HepG2 (cell line): ENCODE measurements around the gene ZFAND3. TPM values are rescaled to one million over a fixed set of nuclear protein-coding genes. Genes with fewer than 3 reads are reported as not detected.

Experiments
- AGO1 ChIP-seq: fragments of 200-400 bp; formaldehyde crosslinking; IDR thresholded peaks from 2 replicates; pipeline ENCODE4 v1.6.1; 2017; ENCODE audit warnings: mild to moderate bottlenecking, low read depth, low read length, moderate library complexity; ENCODE audit not compliant: poor library complexity, severe bottlenecking
- AHR ChIP-seq: IDR thresholded peaks from 2 replicates; pipeline ENCODE4 v1.6.1; 2018; ENCODE audit warnings: missing genetic modification reagents, missing compliant biosample characterization
- ARNT ChIP-seq: fragments of 450-650 bp; IDR thresholded peaks from 2 replicates; pipeline ENCODE4 v1.6.1; 2017
- ASH2L ChIP-seq: fragments of 300-600, 200-600 bp; sonication (generic); IDR thresholded peaks from 2 replicates; pipeline ENCODE4 v1.7.0; 2017; ENCODE audit warnings: low read depth, mild to moderate bottlenecking, moderate library complexity, mixed read lengths, low read length; ENCODE audit not compliant: insufficient read length
- BRD4 ChIP-seq: sonication (generic); formaldehyde crosslinking; IDR thresholded peaks from 2 replicates; pipeline ENCODE4 v1.4.0; 2020; ENCODE audit warnings: missing genetic modification reagents
- ELF4 ChIP-seq: sonication (generic); formaldehyde crosslinking; IDR thresholded peaks from 2 replicates; pipeline ENCODE4 v1.5.0; 2020; ENCODE audit warnings: missing genetic modification reagents, mild to moderate bottlenecking, moderate library complexity, borderline replicate concordance
- FOXC1 ChIP-seq: sonication (generic); formaldehyde crosslinking; IDR thresholded peaks from 2 replicates; pipeline ENCODE4 v1.8.0; 2022; ENCODE audit warnings: mild to moderate bottlenecking, missing genetic modification reagents, borderline replicate concordance
- HMGXB3 ChIP-seq: sonication (generic); formaldehyde crosslinking; IDR thresholded peaks from 2 replicates; pipeline ENCODE4 v1.4.0; 2020; ENCODE audit warnings: missing genetic modification reagents, borderline replicate concordance
- KDM4B ChIP-seq: sonication (generic); formaldehyde crosslinking; IDR thresholded peaks from 2 replicates; pipeline ENCODE4 v1.4.0; 2020; ENCODE audit warnings: missing genetic modification reagents
- KDM6A ChIP-seq: IDR thresholded peaks from 2 replicates; pipeline ENCODE4 v1.6.1; 2016; ENCODE audit warnings: low read depth
- KLF13 ChIP-seq: sonication (generic); formaldehyde crosslinking; IDR thresholded peaks from 2 replicates; pipeline ENCODE4 v1.4.0; 2020; ENCODE audit warnings: mild to moderate bottlenecking, missing genetic modification reagents
- KLF6 ChIP-seq: IDR thresholded peaks from 2 replicates; pipeline ENCODE4 v1.8.0; 2016; ENCODE audit warnings: missing biosample characterization, missing genetic modification reagents
- MATR3 ChIP-seq: sonication (generic); formaldehyde crosslinking; IDR thresholded peaks from 2 replicates; pipeline ENCODE4 v1.4.0; 2020; ENCODE audit warnings: missing genetic modification reagents
- MEIS1 ChIP-seq: sonication (generic); formaldehyde crosslinking; IDR thresholded peaks from 2 replicates; pipeline ENCODE4 v1.9.0; 2021; ENCODE audit warnings: mild to moderate bottlenecking, missing genetic modification reagents, moderate library complexity, borderline replicate concordance
- MNT ChIP-seq: fragments of 450-650 bp; IDR thresholded peaks from 2 replicates; pipeline ENCODE4 v1.6.1; 2016
- NCOR1 ChIP-seq: fragments of 200-600 bp; sonication (generic); IDR thresholded peaks from 2 replicates; pipeline ENCODE4 v1.7.0; 2017; ENCODE audit warnings: antibody characterized with exemption, low read length, borderline replicate concordance
- PCBP1 ChIP-seq: fragments of 200-400 bp; formaldehyde crosslinking; IDR thresholded peaks from 2 replicates; pipeline ENCODE4 v1.6.1; 2017; ENCODE audit warnings: mild to moderate bottlenecking, low read depth, low read length, borderline replicate concordance
- PCBP2 ChIP-seq: fragments of 200-400 bp; formaldehyde crosslinking; optimal IDR thresholded peaks from 2 replicates; pipeline ENCODE3; 2018; ENCODE audit warnings: low read length, low read depth; ENCODE audit not compliant: poor library complexity, severe bottlenecking
- RNF2 ChIP-seq: fragments of 450-650 bp; conservative IDR thresholded peaks from 2 replicates; pipeline ENCODE4 v1.6.1; 2016; ENCODE audit warnings: low read depth
- TOE1 ChIP-seq: sonication (generic); formaldehyde crosslinking; IDR thresholded peaks from 2 replicates; pipeline ENCODE4 v1.4.0; 2020; ENCODE audit warnings: mild to moderate bottlenecking, missing genetic modification reagents
- ZFX ChIP-seq: sonication (generic); formaldehyde crosslinking; IDR thresholded peaks from 2 replicates; pipeline ENCODE4 v1.4.0; 2020; ENCODE audit warnings: mild to moderate bottlenecking, low read depth, missing genetic modification reagents, moderate library complexity
- ZNF274 ChIP-seq: sonication (generic); formaldehyde crosslinking; IDR thresholded peaks from 2 replicates; pipeline ENCODE4 v1.5.1; 2020; ENCODE audit warnings: mild to moderate bottlenecking, missing genetic modification reagents
- polyA plus RNA-seq, 8 experiments: library from polyadenylated mRNA; depleted of rRNA in 3 of 8; stranded (reverse) in 7 of 8; unstranded in 1 of 8; fragments of >200 nt; fragmentation: Illumina TruSeq in 4 of 8; extraction: Trizol in 4 of 8; gene quantifications; 2 replicates each; pipeline versions ENCODE4 v1.2.1 to v1.2.3, GENCODE V29; 2011 to 2016; ENCODE audit warnings: low read depth in 4 of 8, missing spikeins in 1 of 8, mixed read lengths in 1 of 8; ENCODE audit not compliant: insufficient read depth in 1 of 8
- total RNA-seq, 5 experiments: library from RNA; depleted of rRNA; stranded (reverse); fragments of >200 nt; fragmentation: Illumina TruSeq; extraction: Trizol; gene quantifications; 2 replicates each; pipeline ENCODE4 v1.2.3, GENCODE V29; 2016; ENCODE audit warnings: low read depth in 1 of 5
- TF ChIP-seq, protein P1 (sequence below), 2 experiments: sonication (generic) in 1 of 2; formaldehyde crosslinking in 1 of 2; IDR thresholded peaks; 2 replicates each; pipeline versions ENCODE4 v1.4.0 to v1.6.1; 2018 to 2020; ENCODE audit warnings: missing genetic modification reagents in 2 of 2, borderline replicate concordance in 1 of 2, low read depth in 1 of 2, mild to moderate bottlenecking in 1 of 2, missing biosample characterization in 1 of 2

ZFAND3 gene
- total and polyA plus RNA-seq, 2 of the 13 experiments (the other 11 are each of a cell fraction or from before 2014, with no cell fraction given): 16.4 to 17.1 TPM

DNA sequence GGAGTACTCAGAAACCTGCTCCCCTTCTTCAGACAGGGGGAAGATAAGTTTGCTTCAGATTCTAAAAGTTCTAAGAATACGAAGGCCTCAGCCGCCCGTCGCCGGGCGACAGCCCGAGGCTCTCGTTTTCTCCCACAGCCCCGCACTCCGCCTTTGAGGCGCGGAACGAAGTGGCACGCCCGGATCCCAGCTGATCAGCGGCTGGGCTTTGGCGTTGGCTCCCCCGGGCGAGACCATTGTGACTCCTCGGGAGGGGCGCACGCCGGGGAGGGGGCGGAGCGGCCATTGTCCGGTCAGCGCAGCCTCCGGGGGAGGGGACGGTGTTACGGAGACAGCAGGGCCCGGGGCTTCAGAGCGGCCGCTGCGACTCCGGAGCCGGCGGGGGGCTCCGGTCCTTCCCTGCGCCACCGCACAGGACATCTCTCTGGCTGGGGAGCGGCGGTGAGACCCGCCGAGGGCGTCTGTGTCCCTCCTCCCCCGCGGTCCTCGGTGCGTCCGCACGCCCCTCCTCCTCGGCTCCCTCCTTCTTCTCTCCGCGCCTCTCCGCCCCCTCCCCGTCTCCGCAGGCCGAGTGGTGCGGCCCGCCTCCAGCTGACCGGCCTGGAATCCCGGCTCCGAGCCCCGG lies at the start of gene ZFAND3 (continued):
- TF ChIP-seq HMGXB3 (CRISPR knock-in tag) (peak; percentile 64; the same call in 1 of the 2 replicates), AHR (CRISPR knock-in tag) (peak; percentile 68; the same call in 1 of the 2 replicates), MATR3 (no peak), AGO1 (peak; percentile 85), ZNF274 (peak; percentile 78; the same call in 1 of the 2 replicates), PCBP1 (peak; percentile 97), KDM4B (CRISPR knock-in tag) (peak; percentile 69), RNF2 (no peak; the same call in 1 of the 2 replicates), ZFX (CRISPR knock-in tag) (peak; percentile 78), MEIS1 (CRISPR knock-in tag) (0 out of 2 replicates have a peak, but pooled peaks have one; percentile 24), ARNT (no peak), BRD4 (CRISPR knock-in tag) (peak; percentile 67; the same call in 1 of the 2 replicates), TOE1 (CRISPR knock-in tag) (0 out of 2 replicates have a peak, but pooled peaks have one; percentile 50), ASH2L (peak; percentile 96), FOXC1 (peak; percentile 24; the same call in 1 of the 2 replicates), KLF6 (peak; percentile 48), MNT (no peak), KLF13 (CRISPR knock-in tag) (peak; percentile 56; the same call in 1 of the 2 replicates), ELF4 (CRISPR knock-in tag) (peak; percentile 85), NCOR1 (peak; percentile 40; the same call in 1 of the 2 replicates), KDM6A (no peak), PCBP2 (no peak)
- TF ChIP-seq, protein P1, sequence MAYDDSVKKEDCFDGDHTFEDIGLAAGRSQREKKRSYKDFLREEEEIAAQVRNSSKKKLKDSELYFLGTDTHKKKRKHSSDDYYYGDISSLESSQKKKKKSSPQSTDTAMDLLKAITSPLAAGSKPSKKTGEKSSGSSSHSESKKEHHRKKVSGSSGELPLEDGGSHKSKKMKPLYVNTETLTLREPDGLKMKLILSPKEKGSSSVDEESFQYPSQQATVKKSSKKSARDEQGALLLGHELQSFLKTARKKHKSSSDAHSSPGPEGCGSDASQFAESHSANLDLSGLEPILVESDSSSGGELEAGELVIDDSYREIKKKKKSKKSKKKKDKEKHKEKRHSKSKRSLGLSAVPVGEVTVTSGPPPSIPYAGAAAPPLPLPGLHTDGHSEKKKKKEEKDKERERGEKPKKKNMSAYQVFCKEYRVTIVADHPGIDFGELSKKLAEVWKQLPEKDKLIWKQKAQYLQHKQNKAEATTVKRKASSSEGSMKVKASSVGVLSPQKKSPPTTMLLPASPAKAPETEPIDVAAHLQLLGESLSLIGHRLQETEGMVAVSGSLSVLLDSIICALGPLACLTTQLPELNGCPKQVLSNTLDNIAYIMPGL (CRISPR knock-in tag; IDR thresholded peaks at IDR 0.05; ENCODE audit: borderline replicate concordance in 1 of 2, low read depth in 1 of 2): peak; percentile 79 to 81
